ENCODE measurements around the gene SEMA4D.

DNA sequence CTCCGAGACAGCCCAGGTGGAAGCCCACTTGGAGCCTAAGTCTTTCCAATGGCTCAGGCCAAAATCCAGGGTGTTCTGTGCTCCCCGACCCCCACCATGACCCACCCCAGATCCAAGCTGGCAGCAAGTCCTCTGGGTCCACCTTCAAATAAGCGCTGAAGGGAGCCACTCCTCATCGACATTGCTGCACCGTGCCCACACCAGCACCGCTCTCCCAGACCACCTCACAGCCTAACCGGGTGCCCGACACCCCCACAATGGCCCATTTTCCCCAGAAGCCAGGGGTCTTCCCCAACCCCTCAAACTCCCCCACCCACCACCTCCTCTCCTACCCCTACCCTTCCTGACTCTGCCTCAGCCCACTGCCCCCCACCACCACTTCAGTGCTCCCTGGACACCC, 50.5 kb downstream of the SEMA4D start:
- TF ChIP-seq, protein P1, sequence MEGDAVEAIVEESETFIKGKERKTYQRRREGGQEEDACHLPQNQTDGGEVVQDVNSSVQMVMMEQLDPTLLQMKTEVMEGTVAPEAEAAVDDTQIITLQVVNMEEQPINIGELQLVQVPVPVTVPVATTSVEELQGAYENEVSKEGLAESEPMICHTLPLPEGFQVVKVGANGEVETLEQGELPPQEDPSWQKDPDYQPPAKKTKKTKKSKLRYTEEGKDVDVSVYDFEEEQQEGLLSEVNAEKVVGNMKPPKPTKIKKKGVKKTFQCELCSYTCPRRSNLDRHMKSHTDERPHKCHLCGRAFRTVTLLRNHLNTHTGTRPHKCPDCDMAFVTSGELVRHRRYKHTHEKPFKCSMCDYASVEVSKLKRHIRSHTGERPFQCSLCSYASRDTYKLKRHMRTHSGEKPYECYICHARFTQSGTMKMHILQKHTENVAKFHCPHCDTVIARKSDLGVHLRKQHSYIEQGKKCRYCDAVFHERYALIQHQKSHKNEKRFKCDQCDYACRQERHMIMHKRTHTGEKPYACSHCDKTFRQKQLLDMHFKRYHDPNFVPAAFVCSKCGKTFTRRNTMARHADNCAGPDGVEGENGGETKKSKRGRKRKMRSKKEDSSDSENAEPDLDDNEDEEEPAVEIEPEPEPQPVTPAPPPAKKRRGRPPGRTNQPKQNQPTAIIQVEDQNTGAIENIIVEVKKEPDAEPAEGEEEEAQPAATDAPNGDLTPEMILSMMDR (IDR thresholded peaks at IDR 0.05), result no peak
- no peak for TF ChIP-seq POLR2A (IDR thresholded peaks at IDR 0.05)
